Adrenal gland (tissue), 12 donors: ENCODE results near the gene GPC5. TPM values are rescaled to one million over a fixed set of nuclear protein-coding genes. Genes with fewer than 3 reads are reported as not detected.

Source experiments
- DNase-seq, 7 donors: peaks; one replicate each; pipeline ENCODE4 v3.0.0-alpha.2; 2019 to 2020
- H3K27ac ChIP-seq, 5 donors: fragments of 200-600 bp; sonication (generic) in 4 of 5; 1 replicate in 3 of 5; 2 replicates in 2 of 5; pipeline versions ENCODE4 v1.5.1 to v1.8.0; 2016 to 2020; ENCODE audit warnings: mild to moderate bottlenecking in 1 of 5
- H3K27me3 ChIP-seq: fragments of 200-600 bp; 2 replicates; pipeline ENCODE4 v1.8.0; 2021
- H3K36me3 ChIP-seq, 2 donors: fragments of 200-600 bp; replicated peaks in 1 of 2; 1 replicate in 1 of 2; 2 replicates in 1 of 2; pipeline versions ENCODE4 v1.5.1 to v1.8.0; 2018 to 2022
- H3K4me1 ChIP-seq, 2 donors: fragments of 200-600 bp; replicated peaks in 1 of 2; 1 replicate in 1 of 2; 2 replicates in 1 of 2; pipeline versions ENCODE4 v1.5.1 to v1.8.0; 2018 to 2021
- H3K4me3 ChIP-seq, 4 donors: fragments of 200-600 bp; sonication (generic) in 3 of 4; one replicate each; pipeline ENCODE4 v1.5.1; 2016 to 2018
- H3K9me3 ChIP-seq, 3 donors: fragments of 200-600 bp; sonication (generic) in 1 of 3; replicated peaks in 1 of 3; 1 replicate in 2 of 3; 2 replicates in 1 of 3; pipeline versions ENCODE4 v1.5.1 to v1.8.0; 2016 to 2021
- CTCF ChIP-seq, 6 experiments: fragments of 450-650 bp in 4 of 6; fragments of 200-600 bp in 2 of 6; sonication (generic) in 1 of 6; IDR thresholded peaks; 1 replicate in 5 of 6; 2 replicates in 1 of 6; pipeline versions ENCODE4 v1.5.1 to v1.8.0; 2016 to 2021; ENCODE audit warnings: antibody characterized with exemption in 6 of 6, mild to moderate bottlenecking in 2 of 6, moderate library complexity in 1 of 6
- POLR2A ChIP-seq, 2 donors: fragments of 450-650 bp; IDR thresholded peaks; one replicate each; pipeline ENCODE4 v1.6.1; 2017; ENCODE audit warnings: antibody characterized with exemption in 2 of 2, mild to moderate bottlenecking in 2 of 2, moderate library complexity in 1 of 2
- WGBS, 4 donors: extraction: QIAGEN DNeasy Blood & Tissue Kit in 2 of 4; methylation state at CpG; one replicate each; pipeline versions ENCODE4 v1.1.5 to v1.1.7; 2013 to 2017; 5-methylcytosine and 5-hydroxymethylcytosine counted together
- intact Hi-C, 2 donors: fragments of 100-400 bp; cut with DNase I; formaldehyde crosslinking; loops; one replicate each; pipeline versions ENCODE4 v1.14.1 to v1.15.0; 2022 to 2023
- polyA plus RNA-seq, 3 donors: library from polyadenylated mRNA; stranded (reverse); fragments of 200-250 nt in 2 of 3; fragments of 350-450 nt in 1 of 3; fragmentation: Illumina TruSeq in 1 of 3; extraction: RNeasy Lipid Tissue Mini Kit (QIAGEN cat#74804) in 1 of 3; gene quantifications; one replicate each; pipeline ENCODE4 v1.2.3, GENCODE V29; 2013 to 2014
- total RNA-seq, 9 donors: library from RNA; depleted of rRNA in 4 of 9; stranded (reverse); fragments of >200 nt in 4 of 9; fragments of 120-200 nt in 1 of 9; fragmentation: NEBNext Ultra II Directional in 1 of 9; extraction: Animal tissue kit (Norgen Biotek cat#: 25700) in 1 of 9; gene quantifications; one replicate each; pipeline versions ENCODE4 v1.1.0 to v1.2.4, GENCODE V29; 2013 to 2023
- donor health status: healthy with polysubstance abuse.
- donor health status: Bipolar disorder and iron deficiency.
- donor health status: DM: yes; HTN: yes; CAD: no.
- donor health status: DM: no; HTN: no; CAD: no.
- donor health status: DM: no; HTN: no; CAD: no.
- donor health status: DM: yes; HTN: yes; CAD: no.

The GPC5 gene
- total and polyA plus RNA-seq, 12 donors: 0.24 to 7.7 (median 2.1) TPM; not detected in 4

GRCh38 chr13:92575777-92576176 is 1177.4 kb downstream of the GPC5 start:
- H3K4me1 ChIP-seq: no peaks in the 10 kb centered on the region
- H3K9me3 ChIP-seq: no peaks in the 10 kb centered on the region
- no peak for DNase-seq
- TF ChIP-seq CTCF (IDR thresholded peaks at IDR 0.05) (no peak), POLR2A (IDR thresholded peaks at IDR 0.05) (no peak)
- no peak overlapping the region for H3K27ac ChIP-seq
- no peaks in the 10 kb centered on the region for H3K36me3 ChIP-seq
- WGBS, 4 donors: 84 to 94% (median 85%) methylated on average over 2 of the region's 2 CpGs
- no peaks in the 10 kb centered on the region for H3K27me3 ChIP-seq
- intact Hi-C loops: no loop called here
- no peak overlapping the region for H3K4me3 ChIP-seq

- 85 to 97% (median 90%) methylated on average over 6 of the region's 6 CpGs for WGBS, 4 donors
- Histone ChIP-seq H3K27me3 (no peaks in the 10 kb centered on the region), H3K27ac (no peak overlapping the region), H3K36me3 (no peaks in the 10 kb centered on the region), H3K9me3 (no peaks in the 10 kb centered on the region), H3K4me1 (no peaks in the 10 kb centered on the region), H3K4me3 (no peak overlapping the region)
- no peak for DNase-seq
- intact Hi-C loops: no loop called here
- TF ChIP-seq POLR2A (IDR thresholded peaks at IDR 0.05) (no peak), CTCF (IDR thresholded peaks at IDR 0.05) (no peak)
Measured at GRCh38 chr13:92578358-92578757, 1179.9 kb downstream of the GPC5 start.

- Histone ChIP-seq H3K36me3 (no peaks in the 10 kb centered on the region), H3K4me3 (no peak overlapping the region), H3K27me3 (no peaks in the 10 kb centered on the region), H3K4me1 (no peaks in the 10 kb centered on the region), H3K9me3 (no peaks in the 10 kb centered on the region), H3K27ac (no peak overlapping the region)
- no peak for TF ChIP-seq POLR2A (IDR thresholded peaks at IDR 0.05)
- no peak for TF ChIP-seq CTCF (IDR thresholded peaks at IDR 0.05)
- intact Hi-C loops: no loop called here
- WGBS, 4 donors: 78 to 94% (median 87%) methylated on average over 4 of the region's 4 CpGs
- DNase-seq: no peak
Measured at GRCh38 chr13:92589955-92590354, 1191.5 kb downstream of the GPC5 start.

- Histone ChIP-seq H3K9me3 (no peaks in the 10 kb centered on the region), H3K27ac (no peak overlapping the region), H3K4me1 (no peaks in the 10 kb centered on the region), H3K4me3 (no peak overlapping the region), H3K27me3 (no peaks in the 10 kb centered on the region), H3K36me3 (no peaks in the 10 kb centered on the region)
- WGBS, 4 donors: 49 to 63% (median 53%) methylated on average over 5 of the region's 5 CpGs
- intact Hi-C loops: no loop called here
- no peak for DNase-seq
- TF ChIP-seq CTCF (IDR thresholded peaks at IDR 0.05) (no peak), POLR2A (IDR thresholded peaks at IDR 0.05) (no peak)
Measured at GRCh38 chr13:92590503-92590908, 1192.1 kb downstream of the GPC5 start.
